NCI-H2196 treated with DMSO at 0.1 percent for 48 hours (cell line): ENCODE measurements around the gene TMEM132D.

ENCODE experiments used
- DNase-seq: peaks from one replicate; lab custom pipeline; 2025; ENCODE audit not compliant: unreplicated experiment; lab: John Stamatoyannopoulos, UW

The TMEM132D gene

DNA sequence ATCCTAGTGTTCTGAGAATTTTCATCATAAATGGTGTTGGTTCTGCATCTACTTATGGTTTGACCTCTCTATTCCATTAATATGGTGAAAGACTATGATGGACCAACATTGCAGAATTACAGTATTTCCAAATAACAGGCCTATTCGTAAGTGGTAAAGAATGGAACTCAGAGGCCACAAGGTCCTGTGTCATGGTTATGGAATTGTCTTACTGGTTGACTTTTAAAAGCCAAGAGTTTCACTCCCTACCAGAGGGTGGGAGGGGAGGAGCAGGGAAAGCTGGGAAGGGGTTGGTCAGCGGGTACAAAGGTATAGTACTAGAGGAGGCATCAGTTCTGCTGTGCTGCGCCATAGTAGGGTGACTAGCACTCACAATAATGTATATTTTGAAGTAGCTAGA is 153.4 kb downstream of the TMEM132D start:
- DNase-seq, result no peak

DNA sequence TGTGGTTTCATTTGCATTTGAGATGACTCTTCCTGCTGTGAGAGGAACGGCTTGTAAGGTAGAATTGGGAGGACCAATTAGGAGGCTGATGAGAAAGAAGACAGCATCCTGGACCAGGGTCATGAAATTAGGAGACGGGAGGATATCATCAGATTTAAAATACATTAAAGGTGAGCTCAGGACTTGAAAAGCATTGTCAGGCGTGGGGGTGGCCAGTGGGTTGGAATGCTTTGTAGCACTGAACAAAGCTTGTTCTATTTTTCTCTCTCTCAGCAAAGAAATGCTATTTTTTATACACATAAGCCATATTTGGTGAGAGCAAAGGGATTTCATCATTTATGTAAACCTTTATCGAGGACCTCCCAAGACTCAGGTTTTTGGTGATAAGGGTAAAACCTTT is 157.5 kb downstream of the TMEM132D start:
- no peak for DNase-seq

DNA sequence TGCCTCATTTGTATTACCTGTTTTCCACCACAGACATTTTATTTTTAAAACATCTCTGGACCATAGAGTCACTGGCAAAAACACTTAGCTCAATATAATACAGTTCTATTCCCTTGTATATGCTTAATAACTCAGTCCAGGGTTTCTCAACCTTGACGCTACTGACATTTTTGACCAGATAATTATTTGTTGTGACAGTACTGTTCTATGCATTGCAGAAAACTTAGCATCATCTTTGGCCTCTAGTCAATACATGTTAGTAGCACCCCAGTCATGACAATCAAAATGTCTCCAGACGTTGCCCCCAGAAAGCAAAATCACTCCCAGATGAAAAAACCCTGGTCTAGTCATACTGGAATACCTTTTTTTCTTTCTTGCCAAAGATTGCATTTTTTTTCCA is 174.7 kb downstream of the TMEM132D start:
- no peak for DNase-seq

DNA sequence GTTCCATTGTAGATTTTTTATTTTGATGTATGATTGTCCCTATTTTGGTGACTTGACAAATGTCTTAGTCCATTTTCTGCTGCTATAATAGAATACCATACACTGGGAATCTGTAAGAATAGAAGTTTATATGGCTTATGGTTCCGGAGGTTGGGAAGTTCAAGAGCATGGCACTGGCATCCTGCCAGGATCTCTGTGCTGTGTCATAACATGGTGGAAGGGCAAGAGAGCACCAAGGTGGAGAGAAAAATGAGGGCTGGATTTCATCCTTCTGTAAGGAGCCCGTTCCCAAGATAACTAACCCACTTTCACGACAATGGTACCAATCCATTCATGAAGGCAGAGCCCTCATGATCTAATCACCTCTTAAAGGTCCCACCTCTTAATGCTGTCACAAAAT is 176.7 kb downstream of the TMEM132D start:
- no peak for DNase-seq

DNA sequence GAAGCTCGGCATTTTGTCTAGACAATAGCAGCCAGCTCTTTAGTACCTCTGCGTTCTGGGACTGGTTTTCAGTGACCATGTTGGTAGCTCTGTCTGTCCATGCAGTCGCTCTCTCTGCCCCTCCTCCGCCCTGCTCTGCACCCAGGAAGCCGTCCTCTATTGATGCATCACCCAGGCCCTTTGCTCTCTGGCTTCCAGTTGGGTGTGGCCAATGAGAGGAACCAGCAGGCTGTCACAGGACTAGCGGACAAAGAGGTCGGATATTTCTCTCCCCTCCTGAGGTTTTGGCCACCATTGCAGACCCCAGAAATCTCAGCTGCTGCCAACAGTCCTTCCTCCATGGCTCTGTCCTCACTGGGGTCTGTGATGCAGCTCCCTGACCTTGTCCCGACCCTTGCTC is 180.6 kb downstream of the TMEM132D start:
- DNase-seq, result no peak

DNA sequence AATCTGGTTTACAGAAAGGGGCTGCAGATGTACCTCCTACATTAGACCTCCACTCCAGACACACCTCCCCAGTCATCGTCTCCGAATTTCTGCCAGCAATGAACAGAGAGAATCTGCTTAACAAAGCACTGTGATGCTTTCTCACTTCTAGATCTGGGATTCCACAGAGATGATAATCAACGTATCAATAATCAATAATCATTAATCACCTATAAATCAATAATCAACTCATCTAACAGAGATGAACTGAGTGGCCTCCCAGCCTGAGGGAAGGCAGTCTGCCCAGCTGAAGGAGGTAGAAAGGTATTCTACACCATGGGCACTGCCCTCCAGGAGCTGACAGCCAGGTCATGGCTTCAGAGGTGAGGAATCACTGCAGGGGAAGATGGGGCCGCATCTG is 183.2 kb downstream of the TMEM132D start:
- no peak for DNase-seq

DNA sequence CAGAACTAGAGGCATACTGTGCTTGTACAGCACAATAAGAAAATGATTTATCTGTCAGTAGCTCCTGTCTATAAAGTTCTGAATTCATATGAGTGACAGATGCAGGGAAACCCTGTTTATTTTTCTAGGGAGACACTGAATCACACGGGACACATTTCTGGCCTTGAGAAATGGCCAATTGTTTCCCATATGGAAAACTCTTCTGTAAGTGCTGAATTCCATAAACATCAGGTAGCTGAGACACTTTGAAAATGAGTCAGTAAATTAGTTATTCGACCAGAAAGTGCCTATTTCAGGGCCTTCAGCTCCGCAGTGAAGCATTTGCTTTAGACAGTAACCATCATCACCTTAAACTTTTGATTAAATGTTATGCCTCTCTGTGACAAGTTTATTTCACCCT is 184.4 kb downstream of the TMEM132D start:
- DNase-seq, result no peak

DNA sequence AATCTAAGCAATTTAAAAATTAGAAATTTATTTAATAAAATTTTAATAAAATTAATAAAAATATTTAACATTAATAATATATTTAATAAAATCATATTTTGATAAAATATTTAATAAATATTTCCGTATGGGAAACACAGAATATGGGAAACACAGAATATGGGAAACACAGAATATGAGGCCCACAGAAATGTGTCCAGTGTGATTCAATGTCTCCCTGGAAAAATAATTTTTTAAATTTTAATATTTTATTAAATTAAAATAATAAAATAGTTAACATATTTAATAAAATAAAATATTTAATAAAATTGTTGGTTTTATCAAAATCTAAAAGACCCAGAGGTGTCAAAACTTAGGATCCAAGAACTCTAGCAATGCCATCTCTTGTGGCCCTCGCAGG is 186.4 kb downstream of the TMEM132D start:
- DNase-seq, result no peak

DNA sequence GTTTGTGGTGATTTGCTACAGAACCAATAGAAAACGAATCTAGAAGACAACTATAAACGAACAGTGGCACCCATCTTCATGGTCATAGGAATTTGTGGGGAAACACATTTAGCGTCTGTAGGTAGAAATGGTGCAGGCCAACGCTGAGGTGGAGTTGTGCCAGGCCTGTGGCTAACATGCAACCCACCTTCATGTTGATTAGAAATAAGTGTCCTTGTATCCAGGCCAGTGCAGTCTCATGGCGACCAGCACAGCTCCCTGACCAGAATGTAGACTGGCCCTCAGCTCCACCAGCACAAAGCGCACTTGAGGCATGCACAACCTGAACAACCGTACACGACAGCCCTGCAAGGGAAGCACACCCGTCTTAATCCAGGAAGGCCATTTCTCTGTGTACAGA is 187.0 kb downstream of the TMEM132D start:
- no peak for DNase-seq

DNA sequence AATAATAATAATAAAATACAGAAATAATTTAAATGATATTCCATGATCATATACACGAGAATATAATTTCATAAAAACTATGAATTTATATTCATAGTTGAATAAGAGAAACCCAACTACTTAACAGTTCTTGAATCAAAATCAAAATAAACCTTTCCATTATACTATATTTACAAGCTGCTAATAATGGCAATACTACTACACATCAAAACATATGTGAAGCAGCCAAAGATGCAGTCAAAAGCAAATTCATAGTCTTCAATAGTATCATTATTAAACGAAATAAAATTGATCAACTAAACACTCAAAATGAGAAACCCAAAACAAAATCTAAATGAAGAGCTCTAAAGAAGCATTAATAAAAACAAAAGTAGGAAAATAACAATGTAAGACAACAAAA is 197.1 kb downstream of the TMEM132D start:
- DNase-seq, result no peak

DNA sequence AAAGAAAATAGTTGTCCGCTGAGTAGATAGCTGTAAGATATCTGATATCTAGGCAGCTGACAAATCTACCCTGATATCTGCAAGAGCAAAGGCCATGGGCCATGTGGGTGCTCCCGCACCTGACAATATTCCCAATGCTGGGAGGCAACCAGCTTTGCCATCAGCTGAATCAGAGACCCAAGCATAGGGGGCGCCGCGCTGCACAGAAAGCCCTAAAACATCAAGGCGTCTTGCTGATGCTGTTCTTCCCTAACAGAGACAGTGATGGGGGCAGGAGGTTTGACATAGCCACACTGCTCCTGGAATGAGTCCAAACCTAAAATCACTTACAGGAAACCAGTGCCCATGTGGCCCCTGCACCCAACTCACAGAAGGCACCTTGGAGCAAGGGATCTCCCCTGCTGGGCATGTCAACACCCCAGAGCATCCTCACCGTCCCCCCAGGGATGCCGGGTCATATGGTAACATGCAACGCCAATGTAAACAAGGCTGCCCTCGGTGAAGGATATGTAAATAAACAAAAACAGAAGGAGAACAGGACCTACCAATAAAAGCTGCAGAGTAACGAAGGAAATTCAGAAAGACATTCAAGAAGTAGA is 199.5 kb downstream of the TMEM132D start:
- peak; percentile 10 for DNase-seq

DNA sequence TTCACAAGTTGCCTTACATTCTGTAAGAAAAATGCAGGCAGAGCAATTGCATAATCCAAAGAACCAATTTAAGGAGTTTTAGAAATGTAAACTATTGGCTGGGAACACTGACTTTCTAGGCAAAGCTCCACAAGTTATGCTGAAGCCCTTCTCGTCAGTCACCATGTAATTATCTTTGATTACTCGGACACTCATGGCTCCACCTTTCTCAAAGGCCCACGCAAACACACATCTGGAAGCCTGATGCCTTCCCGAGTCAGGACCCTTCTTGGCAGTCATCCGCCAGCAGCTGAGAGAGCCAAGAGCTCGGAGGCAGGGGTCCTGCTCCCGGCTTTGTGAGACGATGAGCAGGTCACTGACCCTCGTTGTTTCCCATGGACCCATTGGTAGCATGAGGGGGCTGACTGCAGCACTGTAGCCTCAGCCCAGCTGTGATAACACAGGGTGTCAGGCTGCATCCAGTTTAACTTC is 202.2 kb downstream of the TMEM132D start:
- DNase-seq, result no peak

DNA sequence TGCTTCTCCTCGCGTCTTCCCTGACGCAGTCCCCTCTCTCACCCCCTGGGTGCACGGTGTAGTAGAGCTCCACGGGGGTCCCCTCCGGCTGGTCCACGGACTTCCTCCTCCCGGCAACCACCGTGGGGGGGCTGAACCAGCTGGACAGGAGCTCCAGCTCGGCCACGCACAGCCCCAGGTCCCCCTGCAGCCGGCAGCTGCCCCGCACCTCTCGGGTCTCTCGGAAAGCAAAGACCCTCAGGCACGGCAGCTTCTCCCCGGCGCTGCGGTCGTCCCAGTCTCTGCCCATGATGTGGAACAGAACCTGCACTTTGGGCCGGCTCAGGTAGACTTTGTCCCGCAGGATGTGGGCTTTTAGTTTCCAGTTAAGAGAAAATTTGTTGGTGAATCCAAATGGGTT is 203.8 kb downstream of the TMEM132D start:
- no peak for DNase-seq

DNA sequence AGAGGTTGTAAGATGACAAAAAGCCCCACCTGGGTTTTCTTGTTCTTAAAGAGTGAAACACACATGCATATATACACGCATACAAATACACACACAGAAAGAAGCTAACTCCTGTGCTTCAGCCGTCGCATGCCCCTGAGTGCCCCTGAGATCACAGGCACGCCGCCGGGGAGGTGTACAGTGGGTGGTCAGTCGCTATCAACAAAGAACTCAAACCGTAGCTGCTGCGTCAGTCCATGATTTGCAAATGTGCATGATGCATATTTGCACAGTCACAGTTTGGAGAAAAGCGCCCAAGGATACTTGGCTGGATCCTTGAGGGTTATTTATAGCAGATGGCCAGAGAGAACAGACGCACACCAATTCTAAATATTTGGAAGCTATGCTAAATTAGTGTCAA is 206.9 kb downstream of the TMEM132D start:
- no peak for DNase-seq

DNA sequence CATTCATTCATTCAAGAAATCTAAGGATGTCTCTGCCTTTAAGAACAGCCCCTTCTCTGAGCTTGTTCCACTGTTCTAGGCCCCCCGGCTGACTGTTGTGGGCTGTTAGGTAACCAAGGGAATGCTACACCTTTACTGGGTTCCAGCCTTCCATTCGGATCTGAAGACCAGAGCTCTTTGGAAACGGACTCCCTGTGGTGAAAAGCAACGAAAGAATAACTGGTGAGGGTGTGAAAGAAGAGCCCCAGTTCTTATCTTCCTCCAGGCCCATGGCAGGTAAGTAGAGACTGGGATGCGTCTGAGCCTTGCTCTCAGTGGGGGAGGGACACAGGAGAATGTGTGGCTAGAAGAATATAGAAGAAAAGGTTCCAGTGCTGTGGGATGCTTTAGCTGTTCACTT is 207.4 kb downstream of the TMEM132D start:
- DNase-seq, result no peak

DNA sequence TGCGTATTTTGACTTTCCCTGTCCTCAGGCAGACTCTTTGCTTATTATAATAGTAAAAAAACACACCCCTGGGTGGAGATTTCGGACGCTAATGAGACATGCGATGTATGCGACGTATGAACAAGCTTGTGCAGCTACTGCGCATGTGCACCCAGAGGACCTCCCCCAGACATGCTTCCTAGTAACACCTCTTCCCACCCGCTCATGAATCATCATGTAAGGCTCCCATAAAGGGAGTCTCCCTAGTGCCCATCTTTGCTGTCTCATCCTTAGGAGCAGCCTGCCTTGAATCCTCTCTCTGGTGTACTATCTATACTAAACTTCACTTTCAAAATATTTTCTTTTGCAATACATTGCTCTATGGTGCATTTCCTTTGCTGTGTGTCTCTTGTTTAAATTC is 210.1 kb downstream of the TMEM132D start:
- no peak for DNase-seq

DNA sequence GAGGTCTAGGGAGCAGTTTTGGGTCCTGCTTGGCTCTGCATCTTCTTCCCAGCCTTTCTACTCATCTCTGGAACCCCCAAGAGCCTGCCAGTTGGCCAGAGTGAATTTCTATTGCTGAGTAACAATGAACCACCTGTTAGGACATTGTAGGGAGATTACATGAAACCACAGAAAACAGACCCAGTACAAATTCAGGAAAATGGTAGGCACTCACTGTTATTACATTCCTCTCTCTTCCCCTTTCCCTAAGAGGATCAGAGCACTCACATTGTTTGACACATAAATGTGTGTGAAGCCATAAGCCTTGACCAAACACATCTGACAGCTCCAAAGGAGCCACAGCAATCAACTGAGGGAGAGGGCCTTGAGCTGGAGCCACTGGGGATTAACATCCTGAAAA is 216.1 kb downstream of the TMEM132D start:
- DNase-seq, result no peak

DNA sequence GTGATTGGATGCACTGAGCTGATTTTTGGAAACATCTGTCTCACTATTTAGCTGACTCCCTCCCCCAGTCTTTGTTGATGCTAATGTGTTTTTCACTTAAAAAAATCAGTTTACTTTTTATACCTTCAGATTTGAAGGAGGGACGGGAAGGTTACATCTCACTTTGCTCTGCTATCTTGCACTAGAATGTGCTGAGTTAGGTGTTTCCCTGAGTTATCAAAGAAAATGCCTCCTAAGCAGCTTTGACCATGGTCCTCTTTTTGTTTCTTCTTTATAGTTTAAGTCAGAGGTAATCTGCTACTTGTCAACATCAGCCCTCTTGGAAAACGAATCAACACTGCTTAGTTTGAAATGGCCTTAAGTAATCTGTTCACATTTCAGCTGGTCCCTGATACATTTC is 222.0 kb downstream of the TMEM132D start:
- DNase-seq, result no peak

DNA sequence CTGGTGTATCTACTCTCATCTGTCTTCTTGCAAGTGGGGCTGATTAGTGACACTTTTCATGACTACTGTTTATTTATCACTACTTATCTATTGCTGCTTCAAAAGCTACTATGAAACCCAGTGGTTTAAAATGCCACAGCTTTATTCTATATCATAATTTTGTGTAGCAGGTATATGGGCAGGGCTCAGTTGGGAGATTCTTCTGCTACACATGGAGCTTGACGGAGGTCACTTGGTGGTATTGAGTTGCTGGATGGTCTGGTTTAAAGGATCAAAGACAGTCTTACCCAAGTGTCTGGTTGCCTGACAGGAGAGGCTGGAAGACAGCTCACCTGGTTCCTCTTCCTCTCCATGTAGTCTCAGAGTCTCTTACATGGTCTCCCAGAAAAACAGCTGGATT is 222.7 kb downstream of the TMEM132D start:
- DNase-seq, result no peak

DNA sequence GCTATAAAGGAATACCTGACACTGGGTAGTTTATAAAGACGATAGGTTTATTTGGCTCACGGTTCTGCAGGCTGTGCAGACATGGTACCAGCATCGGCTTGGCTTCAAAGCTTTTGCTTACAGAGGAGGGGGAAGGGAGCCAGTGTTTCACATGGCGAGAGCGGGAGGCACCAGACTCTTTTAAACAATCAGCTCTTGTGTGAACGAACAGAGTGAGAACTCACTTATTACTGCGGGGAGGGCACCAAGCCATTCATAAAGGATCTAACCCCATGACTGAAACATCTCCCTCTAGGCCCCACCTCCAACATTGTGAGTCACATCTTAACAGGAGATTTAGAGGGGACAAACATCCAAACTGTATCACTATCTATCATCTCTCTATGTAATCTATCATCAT is 227.4 kb downstream of the TMEM132D start:
- no peak for DNase-seq

DNA sequence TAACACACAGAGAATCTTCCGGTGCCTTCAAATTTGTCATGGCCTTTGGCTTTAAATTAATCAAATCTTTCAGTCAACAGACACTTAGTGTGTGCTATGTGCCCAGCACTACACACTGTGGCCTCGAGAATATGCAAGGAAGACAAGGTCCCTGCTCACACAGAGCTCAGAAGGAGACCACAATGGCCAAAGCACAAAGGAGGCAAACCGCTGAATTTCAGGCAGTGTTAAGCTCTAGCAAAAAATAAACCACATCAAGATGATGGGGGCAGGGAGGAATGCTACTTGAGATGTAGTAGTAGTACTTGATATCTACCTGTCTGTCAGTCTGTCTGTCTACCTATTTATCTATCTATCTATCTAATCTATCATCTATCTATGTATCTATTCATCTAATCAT is 227.9 kb downstream of the TMEM132D start:
- no peak for DNase-seq

DNA sequence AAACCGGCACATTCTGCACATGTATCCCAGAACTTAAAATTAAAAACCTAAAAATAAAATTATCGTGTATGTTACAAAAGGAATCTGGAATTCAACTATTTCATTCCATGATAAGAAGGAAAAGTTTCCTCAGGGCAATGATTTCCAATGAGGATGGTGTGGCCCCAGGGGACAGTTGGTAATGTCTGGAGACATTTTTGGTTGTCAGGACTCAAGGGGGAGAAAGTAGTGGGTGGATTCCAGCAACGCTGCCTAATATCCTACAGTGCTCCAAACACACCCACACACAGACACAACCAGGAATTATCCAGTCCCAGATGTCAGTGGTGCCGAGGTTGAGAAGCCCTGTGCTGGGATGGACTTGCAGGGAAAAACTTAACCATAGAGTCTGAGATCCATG is 228.3 kb downstream of the TMEM132D start:
- DNase-seq, result no peak

DNA sequence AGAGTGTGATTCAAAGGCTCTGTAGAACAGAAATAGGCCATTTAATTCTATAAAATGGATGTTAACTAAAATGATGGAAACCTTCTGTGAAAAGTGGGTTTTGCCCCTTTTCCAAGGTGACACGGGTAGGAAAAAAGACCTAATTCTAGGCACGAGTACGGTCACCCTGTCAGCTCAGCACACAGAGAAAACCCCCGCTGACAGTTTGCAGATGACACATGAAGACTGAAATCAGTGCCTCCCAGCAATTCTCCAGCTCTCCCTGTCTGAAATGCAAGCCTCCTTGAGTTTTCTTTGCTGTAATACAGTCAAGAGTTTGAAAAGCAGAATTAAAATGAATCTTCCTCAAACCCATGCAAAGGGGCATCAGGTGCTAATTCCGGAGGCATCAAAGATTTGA is 230.0 kb downstream of the TMEM132D start:
- DNase-seq, result no peak

DNA sequence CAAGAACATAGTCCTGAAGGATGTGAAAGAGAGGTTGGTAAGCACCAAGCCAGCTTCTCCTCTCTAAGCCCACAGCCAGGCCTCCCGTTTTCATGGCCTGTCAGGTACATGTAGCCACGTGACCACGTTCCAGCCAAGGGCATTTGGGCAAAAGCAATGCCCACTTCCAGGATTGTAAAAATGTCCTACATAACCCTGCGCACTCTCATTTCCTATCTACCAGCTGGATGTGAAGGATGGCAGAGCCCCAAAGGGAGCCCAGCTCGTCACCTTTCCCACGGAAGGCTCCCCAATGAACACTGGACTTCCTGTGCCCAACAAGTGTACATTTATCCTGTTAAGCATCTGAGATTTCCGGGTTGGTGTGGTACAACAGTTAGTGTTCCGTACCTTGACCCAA is 231.7 kb downstream of the TMEM132D start:
- no peak for DNase-seq
